HG03354 (cell line): ENCODE data around the gene ZNF180.
"Not testable (repeated sequence)": the region's sequence is repeated elsewhere in the genome, so short reads cannot be mapped to it uniquely, and the experiment has no call there.

Experiments
- ATAC-seq: cut with Tn5 transposase; IDR thresholded peaks from one replicate; pipeline ENCODE4 v1.9.1; 2021; ENCODE audit warnings: mild to moderate bottlenecking; ENCODE audit not compliant: unreplicated experiment, poor library complexity, severe bottlenecking

Gene ZNF180

GRCh38 chr19:44509478-44509877, 9.2 kb upstream of the ZNF180 start:
- ATAC-seq: no peak

DNA sequence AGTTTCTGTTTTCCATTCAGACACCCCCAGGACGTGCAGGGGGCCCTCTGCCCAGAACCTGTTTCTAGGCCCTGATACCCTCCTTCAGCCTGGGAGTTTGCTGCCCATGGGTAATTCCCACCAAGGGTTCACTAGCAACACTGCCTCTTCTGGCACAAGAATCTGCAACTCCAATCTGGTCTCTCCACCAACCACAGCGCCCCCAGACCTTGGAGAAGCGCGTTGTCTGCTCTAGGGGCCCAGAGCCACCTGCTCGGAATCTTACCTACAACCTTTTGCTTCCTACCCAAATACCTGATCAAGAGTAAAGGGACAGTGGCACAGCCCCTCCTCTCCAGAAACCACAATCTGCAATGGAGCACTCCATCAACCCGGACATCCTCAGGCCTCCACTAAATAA, 763 bp downstream of the ZNF180 start:
- no peak for ATAC-seq

GRCh38 chr19:44498988-44499387, 1.3 kb downstream of the ZNF180 start:
- ATAC-seq: no peak

- no peak for ATAC-seq
Measured at GRCh38 chr19:44496711-44497110, 3.6 kb downstream of the ZNF180 start.

DNA sequence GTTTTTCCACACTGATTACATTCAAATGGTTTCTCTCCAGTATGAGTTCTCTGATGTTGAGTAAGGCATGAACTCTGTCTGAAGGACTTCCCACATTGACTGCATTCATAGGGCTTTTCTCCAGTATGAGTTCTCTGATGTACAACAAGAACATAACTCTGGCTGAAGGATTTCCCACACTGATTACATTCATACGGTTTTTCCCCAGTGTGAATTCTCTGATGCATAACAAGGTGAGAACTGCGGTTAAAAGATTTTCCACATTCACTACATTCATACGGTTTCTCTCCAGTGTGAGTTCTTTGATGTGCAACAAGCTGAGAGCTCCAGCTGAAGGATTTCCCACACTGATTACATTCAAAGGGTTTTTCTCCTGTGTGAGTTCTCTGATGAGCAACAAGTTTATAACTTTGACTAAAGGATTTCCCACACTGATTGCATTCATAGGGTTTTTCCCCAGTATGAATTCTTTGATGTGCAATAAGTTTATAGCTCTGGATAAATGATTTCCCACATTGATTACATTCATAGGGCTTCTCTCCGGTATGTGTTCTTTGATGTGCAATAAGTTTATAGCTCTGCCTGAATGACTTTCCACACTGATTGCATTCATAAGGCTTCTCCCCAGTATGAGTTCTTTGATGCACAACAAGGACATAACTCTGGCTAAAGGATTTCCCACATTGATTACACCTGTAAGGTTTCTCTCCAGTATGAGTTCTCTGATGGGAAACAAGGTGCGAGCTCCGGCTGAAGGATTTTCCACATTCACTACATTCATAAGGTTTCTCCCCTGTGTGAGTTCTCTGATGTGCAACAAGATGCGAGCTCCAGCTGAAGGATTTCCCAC, 23.5 kb downstream of the ZNF180 start:
- no peak for ATAC-seq

DNA sequence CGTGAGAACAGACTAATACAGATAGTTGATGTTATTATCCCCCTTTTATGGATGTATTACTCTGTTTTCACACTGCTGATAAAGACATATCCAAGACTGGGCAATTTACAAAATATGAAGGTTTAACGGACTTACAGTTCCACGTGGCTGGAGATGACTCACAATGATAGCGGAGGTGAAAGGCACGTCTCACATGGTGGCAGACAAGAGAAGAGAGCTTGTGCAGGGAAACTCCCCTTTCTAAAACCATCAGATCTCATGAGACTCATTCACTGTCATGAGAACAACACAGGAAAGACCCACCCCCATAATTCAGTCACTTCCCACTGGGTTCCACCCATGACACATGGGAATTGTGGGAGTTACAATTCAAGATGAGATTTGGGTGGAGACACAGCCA, 31.6 kb downstream of the ZNF180 start:
- ATAC-seq: not testable (repeated sequence)

DNA sequence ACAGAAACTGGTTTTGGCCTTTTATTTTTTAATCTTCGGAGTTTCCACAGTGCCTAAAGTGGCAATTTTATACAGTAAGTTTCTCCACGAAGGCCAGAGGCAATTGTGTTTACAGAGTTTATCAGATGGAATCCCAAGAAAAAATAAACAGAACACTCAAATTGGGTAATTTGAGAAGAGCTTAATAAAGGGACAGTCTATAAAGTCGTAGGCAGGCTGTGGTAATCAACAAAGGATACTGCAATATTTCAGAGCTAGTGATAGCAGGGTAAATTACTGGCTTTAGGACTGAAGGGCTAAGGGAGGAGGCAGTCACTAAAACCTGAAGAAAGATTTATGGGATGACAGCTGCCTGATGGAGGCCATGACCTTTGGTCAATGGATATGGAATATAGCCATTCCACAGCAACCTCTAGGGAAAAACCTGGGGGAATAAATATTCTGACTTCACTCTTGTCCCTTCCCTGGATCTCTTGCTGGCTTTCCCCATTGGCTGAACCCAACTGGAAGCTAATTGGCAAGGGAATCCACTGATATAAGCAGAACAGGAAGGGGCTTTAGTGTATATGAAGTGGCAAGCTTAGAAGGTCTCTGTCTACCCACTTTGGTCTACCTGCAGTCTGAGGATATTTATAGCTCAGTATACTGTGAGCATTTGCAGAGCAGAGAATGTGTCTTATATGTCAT, 37.6 kb downstream of the ZNF180 start:
- ATAC-seq: not testable (repeated sequence)

DNA sequence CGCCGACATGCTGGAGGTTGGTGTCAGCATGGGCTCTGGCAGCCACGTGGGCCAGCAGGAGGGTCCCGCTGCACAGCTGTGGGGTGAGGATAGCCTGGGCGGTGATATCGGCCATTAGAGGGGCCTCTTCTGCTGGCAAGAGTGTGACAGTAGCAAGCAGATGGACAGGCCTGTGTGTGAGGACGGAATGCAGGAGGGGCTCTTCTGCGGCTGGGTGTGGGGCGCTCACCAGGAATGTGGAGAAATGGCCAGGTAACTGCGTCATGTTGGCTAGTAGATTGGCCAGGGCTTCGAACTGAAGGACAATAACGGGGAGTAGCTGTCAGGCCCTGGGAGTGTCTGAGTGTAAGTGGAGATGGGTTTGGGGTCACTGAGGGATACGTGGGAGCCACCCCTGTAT, 44.3 kb downstream of the ZNF180 start:
- ATAC-seq: not testable (repeated sequence)

GRCh38 chr19:44455100-44455499, 45.2 kb downstream of the ZNF180 start:
- ATAC-seq: no peak

- ATAC-seq: no peak
Measured at GRCh38 chr19:44452367-44452766, 48.0 kb downstream of the ZNF180 start.

- no peak for ATAC-seq
Measured at GRCh38 chr19:44451687-44452086, 48.6 kb downstream of the ZNF180 start.

DNA sequence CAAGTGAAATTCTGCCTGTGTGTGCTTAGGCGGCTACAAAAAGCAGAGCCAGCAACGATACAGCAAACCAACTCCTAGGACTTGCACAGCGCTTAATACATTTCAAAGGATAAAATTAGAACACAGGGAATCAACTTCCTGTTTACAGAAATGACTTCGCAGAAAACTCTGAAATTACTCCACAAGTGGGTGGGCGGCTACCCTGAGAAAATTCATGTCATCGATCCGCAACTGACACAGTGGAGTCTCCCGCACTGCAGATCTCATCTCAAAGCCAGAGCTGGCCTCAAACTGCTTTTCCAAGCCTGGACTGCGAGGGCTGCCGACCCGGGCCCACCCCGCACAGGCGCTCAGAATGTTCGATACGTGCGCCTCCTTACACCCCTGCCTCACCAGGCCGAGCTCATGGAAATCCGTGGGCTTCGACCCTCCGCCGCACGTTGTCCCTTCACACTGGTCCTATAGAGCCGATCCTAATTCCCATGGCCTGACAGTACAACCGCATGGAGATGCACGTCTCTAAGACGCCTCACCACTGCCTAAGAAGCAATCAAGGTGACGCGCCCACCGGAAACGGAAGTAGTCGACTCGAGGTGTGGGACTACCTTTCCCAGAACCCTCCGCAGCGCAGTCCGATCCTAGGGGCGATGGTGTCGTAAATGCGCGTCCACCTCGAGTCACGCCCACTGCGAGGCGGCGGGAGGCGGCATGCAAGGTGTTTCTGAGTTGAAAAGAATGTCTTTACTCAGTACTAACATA, 52.2 kb downstream of the ZNF180 start, which contains the start of gene ZNF229:
Gene ZNF229, minus strand, starts transcription at position 557 of the 759 bp plus-strand sequence. CDS start 5,625 bp downstream, outside the sequence.
- peak; percentile 68 for ATAC-seq

GRCh38 chr19:44438441-44438840, 61.9 kb downstream of the ZNF180 start:
- ATAC-seq: no peak

DNA sequence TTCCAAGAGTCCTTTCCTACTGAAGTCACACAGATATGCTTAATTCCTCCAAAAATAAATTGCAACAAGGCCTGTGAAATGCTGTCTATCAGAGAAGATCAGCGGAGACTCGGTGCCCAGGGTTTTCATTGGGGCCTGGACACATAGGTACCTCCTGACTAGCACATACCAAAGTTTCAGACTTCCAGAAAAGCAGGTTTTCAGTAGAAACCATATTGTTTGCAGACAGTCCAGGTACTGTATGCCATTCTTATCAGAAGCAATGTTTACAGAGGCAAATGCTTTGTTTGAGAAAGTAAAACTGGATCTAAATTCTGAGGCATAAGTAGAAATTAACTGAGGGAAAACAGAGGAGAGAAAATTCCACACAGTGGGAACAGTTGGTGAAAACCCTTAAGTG, 64.9 kb downstream of the ZNF180 start:
- ATAC-seq: no peak

GRCh38 chr19:44430956-44431355, 69.4 kb downstream of the ZNF180 start:
- ATAC-seq: no peak
